ENCODE results near the gene MACF1.
"Not testable (repeated sequence)": the region's sequence is repeated elsewhere in the genome, so short reads cannot be mapped to it uniquely, and the experiment has no call there.

DNA sequence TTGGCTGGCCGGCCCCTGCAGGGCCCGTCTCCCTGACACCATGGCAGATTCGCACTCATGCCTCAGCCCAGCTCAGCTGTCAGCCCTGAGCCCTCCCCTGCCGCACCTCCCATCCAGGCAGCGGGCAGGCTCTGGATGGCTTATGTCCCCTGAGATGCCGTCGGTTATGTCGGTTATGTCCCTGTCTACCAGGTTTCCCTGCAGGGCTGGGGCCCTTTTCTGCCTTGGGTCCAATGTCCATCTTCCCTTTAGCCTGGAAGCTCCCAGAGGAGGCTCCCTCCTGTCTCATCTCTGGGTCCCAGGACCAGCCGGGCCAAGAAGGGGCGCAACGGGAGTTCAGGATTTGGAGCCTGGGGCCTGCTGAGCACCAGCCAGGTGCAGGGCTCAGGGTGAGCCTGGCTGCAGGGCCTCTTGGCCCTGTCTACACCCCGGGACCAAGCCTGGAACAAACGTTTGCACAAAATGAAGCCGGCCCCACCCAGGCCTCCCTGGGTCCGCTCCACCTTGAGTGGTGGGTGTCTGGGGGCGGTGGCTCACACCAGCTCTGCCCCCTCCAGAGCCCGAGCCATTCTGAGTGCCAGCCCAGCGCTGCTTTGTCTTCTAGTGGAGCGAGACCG lies 306.2 kb downstream of the MACF1 start:
- not testable (repeated sequence) for TF ChIP-seq TAF1, POLR2AphosphoS5, POLR2A, SPI1 (IDR thresholded peaks at IDR 0.05; ENCODE audit: low read depth, low read length)

Measured in GM12891 (cell line).